ENCODE measurements around the gene MYO9B.

MYO9B gene

GRCh38 chr19:17112271-17112670 lies 36.7 kb downstream of the MYO9B start:
- no peak for DNase-seq (ENCODE audit: low read depth in 4 of 4, low spot score in 1 of 4)

GRCh38 chr19:17112700-17113099 lies 37.1 kb downstream of the MYO9B start:
- DNase-seq (ENCODE audit: low read depth in 4 of 4, low spot score in 1 of 4), result no peak

GRCh38 chr19:17113127-17113785 lies 37.7 kb downstream of the MYO9B start:
- DNase-seq (ENCODE audit: low read depth in 4 of 4, low spot score in 1 of 4), result no peak

GRCh38 chr19:17114414-17114831 lies 38.8 kb downstream of the MYO9B start:
- no peak for DNase-seq (ENCODE audit: low read depth in 4 of 4, low spot score in 1 of 4)

GRCh38 chr19:17116996-17117702 lies 41.6 kb downstream of the MYO9B start:
- DNase-seq (ENCODE audit: low read depth in 4 of 4, low spot score in 1 of 4), result no peak

- DNase-seq (ENCODE audit: low read depth in 4 of 4, low spot score in 1 of 4), result no peak
These were observed 43.4 kb downstream of the MYO9B start for GRCh38 chr19:17118957-17119356.

GRCh38 chr19:17121736-17122293 lies 46.2 kb downstream of the MYO9B start:
- no peak for DNase-seq (ENCODE audit: low read depth in 4 of 4, low spot score in 1 of 4)

GRCh38 chr19:17123041-17123440 lies 47.5 kb downstream of the MYO9B start:
- no peak for DNase-seq (ENCODE audit: low read depth in 4 of 4, low spot score in 1 of 4)

- DNase-seq (ENCODE audit: low read depth in 4 of 4, low spot score in 1 of 4), result no peak
These were observed 48.4 kb downstream of the MYO9B start for GRCh38 chr19:17124025-17124424.

GRCh38 chr19:17125062-17125727 lies 49.6 kb downstream of the MYO9B start:
- peak in 1 of 4 experiments; percentile 10 for DNase-seq (ENCODE audit: low read depth in 4 of 4, low spot score in 1 of 4)

- DNase-seq (ENCODE audit: low read depth in 4 of 4, low spot score in 1 of 4), result peak in 3 of 4 experiments; percentile 20 to 47 (median 44)
These were observed 50.4 kb downstream of the MYO9B start for GRCh38 chr19:17125728-17126677.

GRCh38 chr19:17127671-17128070 lies 52.1 kb downstream of the MYO9B start:
- DNase-seq (ENCODE audit: low read depth in 4 of 4, low spot score in 1 of 4), result no peak

- no peak for DNase-seq (ENCODE audit: low read depth in 4 of 4, low spot score in 1 of 4)
These were observed 52.8 kb downstream of the MYO9B start for GRCh38 chr19:17128403-17128802.

- DNase-seq (ENCODE audit: low read depth in 4 of 4, low spot score in 1 of 4), result no peak
These were observed 53.2 kb downstream of the MYO9B start for GRCh38 chr19:17128820-17129219.

- no peak for DNase-seq (ENCODE audit: low read depth in 4 of 4, low spot score in 1 of 4)
These were observed 53.8 kb downstream of the MYO9B start for GRCh38 chr19:17129377-17129776.

- DNase-seq (ENCODE audit: low read depth in 4 of 4, low spot score in 1 of 4), result no peak
These were observed 59.6 kb downstream of the MYO9B start for GRCh38 chr19:17135001-17135853.

GRCh38 chr19:17136021-17136420 lies 60.4 kb downstream of the MYO9B start:
- DNase-seq (ENCODE audit: low read depth in 4 of 4, low spot score in 1 of 4), result no peak

GRCh38 chr19:17136617-17137016 lies 61.0 kb downstream of the MYO9B start:
- DNase-seq (ENCODE audit: low read depth in 4 of 4, low spot score in 1 of 4), result no peak

GRCh38 chr19:17137417-17137816 lies 61.8 kb downstream of the MYO9B start:
- DNase-seq (ENCODE audit: low read depth in 4 of 4, low spot score in 1 of 4), result no peak
